HK-2 (cell line): ENCODE results near the gene TGM1.

ENCODE experiments used
- DNase-seq: peaks from one replicate; pipeline ENCODE4 v3.0.0-alpha.2; 2018; ENCODE audit not compliant: unreplicated experiment

Gene TGM1

DNA sequence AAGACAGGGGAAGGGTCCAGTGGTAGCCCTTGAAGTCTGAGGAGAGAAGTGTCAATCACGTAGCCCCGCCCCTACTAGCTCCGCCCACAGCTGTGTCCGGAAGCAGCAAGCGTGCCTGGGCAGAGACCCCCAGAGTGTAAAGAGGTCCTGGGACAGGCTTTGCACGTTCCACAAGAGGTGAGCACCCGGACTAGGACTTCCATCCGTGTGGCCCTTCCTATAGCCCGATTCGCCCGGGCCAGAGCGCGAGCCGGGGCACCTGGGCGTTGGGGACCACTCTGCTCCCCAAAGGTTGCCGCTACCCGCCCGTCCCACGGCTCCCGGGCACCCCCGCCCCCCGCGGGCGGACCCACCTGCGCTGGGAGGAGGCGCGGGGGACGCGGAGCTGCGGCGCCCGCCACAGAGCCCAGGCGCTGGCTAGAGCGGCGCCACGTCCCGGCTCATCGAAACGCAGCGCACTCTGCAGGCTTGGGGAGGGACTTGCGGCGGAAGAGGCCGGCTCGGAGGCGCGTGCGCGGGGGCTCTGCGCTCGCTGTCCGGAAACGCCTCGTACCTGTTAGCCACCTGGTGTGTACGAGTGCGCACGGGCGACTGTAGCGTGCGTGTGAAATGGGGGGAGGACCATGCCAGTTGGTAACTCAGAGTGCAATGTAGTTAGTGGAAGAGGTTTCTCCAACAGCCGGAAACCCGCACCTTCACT is 8.3 kb upstream of the TGM1 start, which contains the start of gene RABGGTA:
TSS of gene RABGGTA (minus strand) at position 464 of the 700 bp plus-strand sequence. CDS start 482 bp downstream, outside the sequence.
- peak; percentile 85 for DNase-seq

DNA sequence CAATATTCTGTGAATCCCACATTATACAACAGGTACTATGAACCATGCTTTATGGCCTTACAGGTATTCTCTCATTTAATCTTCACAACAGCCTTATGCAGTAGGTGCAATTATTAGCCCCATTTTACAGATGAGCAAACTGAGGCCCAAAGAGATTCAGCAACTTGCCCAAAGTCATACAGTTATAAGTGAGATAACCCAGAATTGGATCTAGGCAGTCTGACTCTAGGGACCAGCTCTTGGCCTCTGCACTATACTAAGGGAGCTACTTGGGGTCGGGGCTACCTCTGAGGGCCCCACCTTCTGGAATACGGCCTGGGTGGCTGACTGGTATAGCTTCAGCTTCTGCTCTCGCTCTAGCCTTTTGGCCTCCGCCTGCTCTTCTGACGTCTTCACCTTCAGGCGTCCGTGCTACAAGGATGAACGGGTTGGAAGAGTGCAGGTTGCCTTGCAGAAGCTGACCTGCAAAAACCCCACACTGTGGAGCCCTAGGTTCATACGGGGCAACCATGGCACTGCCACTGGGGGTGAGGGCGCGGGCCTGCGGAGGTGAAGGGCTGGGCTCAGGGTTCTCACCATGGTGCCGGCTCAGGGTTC is 7.7 kb upstream of the TGM1 start:
- DNase-seq, result no peak

DNA sequence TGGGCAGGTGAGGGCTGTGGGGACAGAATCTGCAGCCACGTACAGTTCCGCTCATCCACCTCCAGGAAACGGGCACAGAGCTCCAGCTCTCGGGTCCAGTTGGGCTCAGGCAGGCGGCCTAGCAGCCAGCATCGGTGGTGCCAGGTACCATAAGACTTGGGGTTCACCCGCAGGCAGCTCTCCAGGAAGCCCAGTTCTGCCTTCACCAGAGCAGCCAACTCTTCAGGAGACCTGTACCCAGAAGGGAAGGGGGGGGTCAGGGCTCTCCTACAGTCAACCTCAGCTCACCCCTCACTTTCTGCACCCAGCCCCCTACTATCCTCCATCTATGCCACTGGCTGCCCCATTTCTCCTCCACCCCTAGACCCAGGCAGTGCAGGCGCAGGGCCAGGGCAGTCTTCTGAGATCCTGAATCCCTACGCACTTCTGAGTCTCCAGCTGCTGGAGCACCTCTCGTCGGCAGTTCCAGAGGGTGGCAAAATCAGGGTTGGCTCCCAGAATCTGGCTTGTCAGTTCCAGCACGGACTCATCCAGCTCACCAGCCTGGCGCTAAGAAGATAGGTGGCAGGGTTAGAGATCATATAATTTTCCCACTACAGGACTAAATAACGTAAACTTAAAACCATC is 7.0 kb upstream of the TGM1 start:
- no peak for DNase-seq

DNA sequence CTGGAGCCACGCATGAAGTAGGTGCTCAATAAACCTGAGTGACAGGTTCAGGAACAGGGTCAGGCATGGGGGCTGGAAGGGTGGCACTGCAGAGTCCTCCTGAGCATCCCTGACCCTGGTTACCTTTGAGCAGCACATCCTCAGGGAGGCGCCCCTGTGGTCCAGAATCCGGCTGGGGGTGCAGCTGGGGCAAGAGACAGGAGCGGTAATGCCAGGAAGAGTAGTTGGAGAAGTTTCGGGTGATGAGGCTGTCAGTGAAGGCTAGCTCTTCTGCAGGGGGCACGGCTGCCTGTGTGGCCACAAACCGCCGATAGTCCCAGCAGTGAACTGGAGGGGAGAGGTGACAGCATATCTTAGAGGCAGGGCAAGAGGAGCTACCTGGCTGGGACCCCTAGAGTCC is 6.4 kb upstream of the TGM1 start:
- no peak for DNase-seq

DNA sequence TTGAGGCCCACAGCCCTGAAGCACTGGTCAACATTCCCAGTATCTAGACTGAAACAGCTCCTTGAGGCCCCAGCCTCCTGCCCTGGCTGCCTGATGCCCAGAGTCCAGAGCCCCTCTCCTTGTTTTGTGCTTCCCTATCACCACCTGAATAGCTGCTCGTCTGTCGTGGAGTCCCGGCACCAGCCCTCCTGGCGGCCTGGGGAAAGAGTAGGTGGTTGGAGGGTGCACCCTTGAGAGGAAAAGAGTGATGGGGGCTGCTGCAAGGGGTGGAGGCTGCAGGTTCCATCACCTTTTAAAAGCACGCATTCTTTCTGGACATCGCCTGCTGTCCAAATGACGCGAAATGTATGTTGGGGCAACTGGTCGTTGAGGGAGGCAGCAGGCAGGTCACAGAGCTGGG is 5.2 kb upstream of the TGM1 start:
- DNase-seq, result no peak

DNA sequence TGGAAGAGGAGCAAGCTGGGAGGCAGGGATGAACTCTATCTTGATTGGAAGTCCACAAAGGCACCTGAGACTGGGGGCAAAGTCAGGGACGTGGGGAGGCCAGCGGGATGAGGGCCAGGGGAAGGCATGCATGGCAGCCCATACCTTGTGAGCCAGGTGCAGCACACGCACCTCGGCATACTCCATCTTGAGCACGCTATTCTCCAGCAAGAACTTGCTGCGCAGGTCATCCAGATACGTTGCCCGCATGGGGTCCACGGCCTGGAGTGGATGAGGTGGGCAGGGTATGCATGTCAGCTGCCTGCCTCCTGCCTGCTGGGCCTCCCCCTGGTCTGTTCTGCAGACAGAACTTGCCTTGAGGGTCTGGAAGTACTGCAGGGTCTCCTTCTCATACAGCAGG is 4.5 kb upstream of the TGM1 start:
- DNase-seq, result no peak

DNA sequence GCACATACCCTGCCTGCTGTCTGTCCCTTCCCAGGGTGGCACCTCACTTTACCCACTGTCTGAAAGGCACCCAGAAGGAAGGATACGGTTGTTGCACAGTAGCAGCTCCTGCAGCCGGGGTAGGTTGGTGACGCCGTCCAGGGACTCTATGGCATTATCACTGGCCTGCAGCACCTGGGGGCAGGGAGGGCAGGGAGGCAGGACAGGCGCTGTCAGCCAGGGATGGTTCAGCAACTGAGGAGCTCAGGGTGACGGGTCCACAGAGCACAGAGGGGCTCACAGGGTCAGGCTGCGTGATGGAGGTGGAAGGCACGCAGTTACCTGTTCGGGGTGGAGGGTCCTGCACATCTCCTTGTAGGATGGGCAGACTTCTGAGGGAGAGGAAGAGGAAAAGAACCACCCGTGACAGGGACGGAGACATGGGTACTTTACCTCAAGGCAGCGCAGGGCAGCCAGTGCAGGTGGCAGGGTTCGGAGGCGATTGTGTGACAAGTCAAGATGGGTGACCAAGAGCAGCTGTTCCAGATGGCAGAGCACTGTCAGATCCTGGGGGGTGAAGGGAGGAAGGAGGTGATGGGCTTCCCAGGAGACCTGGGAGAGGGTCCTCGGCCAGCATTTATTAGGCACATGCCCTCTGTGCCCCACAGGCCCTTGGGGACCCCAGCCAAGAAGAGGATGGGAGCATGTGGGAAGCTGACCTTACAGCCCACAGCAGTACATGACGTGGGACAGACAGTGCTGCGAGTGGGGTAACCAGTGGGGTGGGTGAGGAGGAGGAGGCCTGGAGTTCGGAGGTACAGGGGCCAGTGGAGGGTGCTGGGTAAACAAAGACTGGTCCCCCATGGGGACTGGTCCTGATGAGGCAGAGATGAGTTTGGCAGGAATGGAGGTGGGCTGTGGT is 3.6 kb upstream of the TGM1 start:
- DNase-seq, result no peak

DNA sequence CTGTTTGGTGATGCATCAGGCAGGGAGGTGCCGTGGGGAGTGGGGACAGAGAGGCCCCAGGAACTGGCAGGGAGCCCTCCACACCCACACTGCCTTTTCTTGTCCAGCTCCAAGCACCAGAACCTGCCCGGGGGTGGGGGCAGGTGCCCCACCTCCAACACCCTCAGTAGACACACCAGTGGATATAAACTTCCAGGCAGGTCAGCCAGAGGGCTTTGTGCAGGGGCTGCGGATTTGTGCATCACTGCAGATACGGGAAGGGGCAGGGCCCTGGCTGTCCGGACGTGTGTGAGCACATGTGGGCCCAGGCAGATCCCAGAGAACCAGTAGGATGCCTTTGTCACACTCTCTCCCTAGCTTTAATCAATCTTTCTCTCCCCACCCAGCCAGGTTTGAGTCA is 1.3 kb upstream of the TGM1 start:
- DNase-seq, result no peak

DNA sequence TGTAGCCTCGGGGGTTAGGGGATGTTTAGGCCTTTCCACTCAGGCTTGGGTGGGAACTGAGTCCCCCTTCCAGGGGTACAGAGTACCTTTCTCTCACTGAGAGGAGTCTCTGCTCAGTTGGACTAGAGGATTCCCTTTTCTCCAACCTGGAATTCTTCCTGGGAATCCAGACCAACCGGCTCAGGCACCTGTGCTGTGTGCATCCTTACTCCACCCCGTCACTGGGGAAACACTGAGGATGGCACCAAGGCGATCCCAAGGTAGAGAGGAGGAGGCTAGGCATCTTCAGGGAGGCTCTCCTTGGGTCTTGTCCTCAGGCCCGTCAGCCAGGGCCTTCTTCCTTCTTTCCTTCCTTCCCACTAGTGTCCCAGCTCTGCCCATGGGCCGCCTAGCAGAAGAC is 871 bp upstream of the TGM1 start:
- DNase-seq, result no peak

DNA sequence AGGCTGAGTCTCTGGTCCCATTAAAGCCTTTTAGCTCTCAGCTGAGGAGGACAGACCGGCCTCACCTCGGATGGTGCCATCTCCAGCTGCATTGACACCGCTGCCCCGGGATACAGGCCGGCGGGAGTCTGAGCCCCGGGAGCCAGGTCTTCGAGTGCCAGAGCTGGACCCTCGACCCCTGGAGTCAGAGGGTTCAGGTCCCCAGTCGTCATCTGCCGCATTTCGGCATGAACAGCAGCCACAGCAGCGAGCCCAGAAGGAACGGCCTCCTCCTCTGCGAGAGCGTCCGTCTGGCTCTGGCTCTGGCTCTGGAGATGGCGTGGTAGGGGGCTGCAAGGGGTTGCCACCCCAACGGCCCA is 1.0 kb downstream of the TGM1 start:
- no peak for DNase-seq

DNA sequence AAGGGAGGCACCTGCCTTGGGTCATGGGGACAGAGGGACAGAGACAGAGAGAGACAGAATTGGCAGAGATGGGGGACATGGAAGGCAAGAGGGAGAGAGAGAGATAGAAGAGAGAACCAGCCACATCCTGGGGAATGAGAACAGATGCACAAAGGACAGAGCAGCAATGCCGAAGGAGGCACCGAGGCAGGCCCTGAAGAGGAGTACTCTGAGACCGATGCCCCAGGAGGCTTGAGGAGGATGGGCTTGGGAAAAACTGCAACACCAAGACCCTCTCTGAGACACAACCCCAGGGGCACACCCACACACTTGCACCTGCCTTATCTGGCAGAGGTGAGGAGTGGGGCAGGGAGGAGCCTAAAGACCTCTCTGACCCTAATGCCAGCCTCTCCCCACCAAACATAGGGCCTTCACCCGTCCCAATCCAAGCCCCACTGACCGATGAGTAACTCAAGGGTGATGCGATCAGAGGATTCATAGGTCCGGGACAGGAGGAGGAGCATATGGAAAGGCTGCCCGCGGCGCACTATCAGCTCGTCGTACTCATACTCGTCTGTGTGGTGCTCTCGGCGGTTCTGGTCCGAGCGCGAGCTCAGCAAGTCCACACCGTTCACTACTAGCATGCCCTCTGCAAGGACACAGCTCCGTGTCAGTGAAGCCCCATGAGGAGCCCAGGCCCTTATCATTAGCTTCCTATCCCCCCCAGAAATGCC is 1.6 kb downstream of the TGM1 start:
- DNase-seq, result no peak

DNA sequence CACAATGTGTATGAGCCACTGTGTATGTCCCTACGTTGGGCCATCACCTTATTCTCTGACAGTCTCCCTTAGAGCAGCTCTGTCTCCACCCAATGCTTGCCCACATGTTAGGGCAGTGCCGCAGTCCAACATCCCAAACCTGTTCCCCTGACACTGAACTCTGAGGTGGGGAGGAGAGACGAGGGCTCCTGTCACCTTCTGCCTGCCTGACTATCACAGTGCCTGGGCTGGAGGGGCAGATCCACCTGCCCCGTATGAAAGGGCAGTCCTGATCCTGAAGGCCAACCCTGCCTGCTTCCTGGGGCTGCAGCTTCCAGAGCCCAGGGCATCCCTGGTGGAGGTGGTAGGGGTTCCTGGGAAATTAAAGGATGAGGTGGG is 2.2 kb downstream of the TGM1 start:
- DNase-seq, result no peak

DNA sequence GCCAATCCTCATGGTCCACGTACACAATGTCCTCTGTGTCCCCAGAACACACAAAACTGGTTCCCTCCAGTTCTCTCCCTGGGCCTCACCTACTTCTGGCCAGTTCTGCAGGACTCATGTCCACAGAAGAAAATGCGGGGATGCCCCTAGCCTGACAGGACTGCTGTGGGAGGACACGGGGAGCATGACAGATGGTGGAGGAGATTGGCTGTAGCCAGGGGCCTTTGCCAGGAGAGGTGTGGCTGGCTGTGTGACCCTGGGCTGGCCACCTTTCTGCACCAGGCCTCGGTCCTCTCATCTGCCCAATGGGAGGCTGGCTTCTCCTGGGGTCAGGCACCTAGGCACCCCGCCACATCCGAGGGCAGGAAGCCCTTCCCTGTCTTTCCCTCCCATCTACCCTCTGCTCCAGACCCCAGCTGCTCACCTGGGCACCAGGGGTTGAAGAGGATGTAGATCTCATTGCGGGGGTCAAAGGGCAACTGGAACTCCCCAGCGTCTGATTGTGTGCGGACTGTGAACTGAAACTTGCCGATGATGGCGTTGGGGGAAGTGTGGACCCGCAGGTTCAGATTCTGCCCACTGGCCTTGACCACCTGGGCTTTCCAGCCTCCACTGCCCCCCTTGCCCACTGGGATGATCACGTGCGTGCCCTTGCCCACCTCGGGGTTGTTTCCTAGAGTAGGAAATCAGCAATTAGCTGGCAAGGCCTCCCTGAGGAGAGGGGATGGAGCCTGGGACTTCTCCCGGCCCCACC is 2.8 kb downstream of the TGM1 start:
- DNase-seq, result no peak

DNA sequence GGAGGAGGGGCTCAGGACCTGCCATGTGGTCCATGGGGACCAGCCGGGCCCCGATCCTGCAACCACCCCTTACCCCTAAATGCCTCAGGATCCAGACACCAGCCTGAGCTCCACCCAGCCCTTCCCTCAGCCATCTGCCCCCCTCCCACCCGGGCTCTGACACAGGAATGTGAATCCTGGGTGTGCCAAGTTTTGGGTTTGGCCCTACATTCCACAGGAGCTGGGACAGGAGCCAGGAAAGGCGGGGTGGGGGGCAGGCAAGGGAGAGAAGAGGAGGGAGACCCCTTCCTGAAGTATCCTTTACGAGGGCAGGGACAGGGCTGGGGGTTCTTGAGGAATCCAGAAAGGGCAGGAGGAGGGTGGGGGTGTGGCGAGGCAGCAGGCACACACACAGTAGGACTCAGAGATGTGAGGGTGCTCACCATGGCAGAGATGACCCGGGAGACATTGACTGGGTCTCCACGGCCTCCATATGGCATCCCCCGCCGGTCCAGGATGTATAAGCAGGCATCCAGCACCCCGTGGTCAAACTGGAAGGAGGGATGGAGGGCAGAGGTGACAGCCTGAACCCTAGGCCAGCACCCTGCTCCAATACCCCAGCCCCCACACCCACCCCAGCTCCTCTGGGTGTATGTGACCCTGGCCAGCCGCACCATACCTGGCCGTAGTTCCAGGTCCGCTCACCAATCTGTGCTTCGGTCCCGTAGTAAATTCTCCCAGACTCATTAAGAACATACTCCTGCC is 3.5 kb downstream of the TGM1 start:
- DNase-seq, result no peak

DNA sequence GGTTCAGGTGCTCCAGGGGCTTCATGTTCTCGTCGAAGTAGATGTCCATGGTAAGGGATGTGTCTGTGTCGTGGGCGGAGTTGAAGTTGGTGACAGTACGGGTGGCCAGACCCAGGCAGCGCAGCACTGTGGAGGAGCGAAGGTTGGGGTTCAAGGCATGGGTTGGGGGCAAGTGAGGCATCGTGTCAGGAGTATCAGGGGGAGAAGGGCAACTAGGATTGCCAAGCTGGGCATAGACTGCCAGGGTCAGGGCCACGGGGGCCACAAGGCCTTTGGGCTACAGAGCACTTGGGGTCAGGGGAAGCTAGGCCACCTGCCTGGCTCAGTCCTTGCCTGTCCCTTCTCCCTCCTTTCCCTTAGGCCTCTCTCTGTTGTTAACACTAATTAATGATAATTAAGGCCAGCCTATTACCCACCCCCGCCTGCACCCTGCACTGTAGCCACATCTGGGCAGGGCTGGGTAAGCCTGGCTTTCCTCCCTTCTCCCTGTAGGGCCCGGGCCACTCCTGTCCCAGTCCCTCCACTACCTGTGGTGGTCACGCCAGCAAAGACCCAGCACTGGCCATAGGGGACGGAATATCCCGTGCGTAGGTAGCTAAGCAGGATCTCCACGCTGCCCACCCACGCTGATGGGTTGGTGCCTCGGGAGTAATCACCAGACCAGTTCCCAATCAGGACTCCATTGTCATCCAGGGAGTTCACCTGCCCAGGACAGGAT is 4.3 kb downstream of the TGM1 start:
- no peak for DNase-seq

DNA sequence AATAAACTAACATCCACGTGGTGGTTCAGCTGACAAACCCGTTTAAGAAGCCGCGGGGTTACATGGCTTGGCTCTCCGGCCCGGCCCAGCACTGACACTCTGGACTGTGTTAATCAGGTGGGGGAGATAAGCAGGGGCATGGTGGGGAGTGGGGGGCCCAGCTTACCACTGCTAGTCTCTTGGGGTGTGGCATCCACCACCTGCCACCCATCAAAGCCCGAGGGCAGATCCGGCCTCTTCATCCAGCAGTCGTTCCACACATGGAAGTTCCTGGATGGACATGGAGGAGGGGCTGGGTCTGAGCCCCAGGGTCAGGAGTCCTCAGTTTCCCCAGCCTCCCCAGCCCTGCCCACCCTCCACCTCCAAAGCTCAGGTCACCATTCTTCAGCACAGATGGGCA is 4.9 kb downstream of the TGM1 start:
- DNase-seq, result no peak

DNA sequence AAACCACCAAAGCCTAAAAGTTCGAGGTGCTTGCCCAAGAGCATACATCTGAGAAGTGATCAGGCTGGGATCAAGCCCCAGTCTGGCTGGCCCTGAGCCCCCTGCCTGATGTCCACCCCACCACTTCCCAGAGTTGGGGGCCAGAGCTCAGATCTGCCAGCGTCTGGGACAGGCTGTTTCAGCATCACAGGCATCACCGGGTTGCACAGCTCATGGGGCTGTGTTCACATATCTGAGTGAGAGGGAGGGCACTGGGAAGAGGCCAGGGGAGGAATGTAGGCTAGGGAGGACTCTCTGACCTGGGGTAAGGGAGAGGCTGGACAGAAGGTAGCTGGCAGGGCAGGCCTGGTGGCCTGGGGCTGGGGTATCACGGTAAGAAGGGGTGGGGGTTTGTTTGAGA is 6.0 kb downstream of the TGM1 start:
- no peak for DNase-seq

DNA sequence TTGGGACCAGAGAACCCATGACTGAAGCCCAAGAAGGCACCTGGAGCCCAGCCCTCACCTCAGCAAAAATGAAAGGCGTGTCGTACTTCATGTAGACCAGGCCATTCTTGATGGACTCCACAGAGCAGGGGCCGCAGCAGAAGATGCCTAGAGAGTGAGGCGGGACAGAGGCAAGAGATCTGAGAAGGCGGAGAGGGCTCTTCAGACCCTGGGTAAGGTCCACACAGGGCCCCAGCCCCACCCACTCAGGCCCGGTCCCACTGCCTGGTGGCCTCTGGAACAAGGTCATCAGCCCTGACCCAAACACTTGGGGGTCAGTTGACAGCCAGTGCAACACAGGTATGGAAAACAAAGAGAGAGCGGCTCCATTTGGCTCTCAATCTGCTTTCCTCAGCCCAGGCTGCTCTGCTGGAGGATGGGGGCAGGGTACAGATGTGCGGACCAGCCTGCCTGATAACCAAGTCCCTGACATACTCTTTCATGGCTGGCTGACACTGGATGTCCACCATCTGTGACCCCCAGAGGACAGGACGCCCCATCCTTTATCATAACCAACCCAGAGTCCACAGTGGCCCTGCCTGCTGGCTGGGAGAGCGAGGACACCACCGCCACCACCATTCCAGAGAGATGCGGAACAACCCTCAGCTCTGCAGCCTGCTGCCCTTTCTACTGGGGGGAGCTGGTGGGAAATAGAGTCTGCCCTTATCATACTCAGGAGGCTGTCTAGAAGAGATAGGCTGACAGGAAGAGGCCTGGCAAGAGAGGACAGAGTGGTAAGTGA is 6.9 kb downstream of the TGM1 start:
- no peak for DNase-seq

DNA sequence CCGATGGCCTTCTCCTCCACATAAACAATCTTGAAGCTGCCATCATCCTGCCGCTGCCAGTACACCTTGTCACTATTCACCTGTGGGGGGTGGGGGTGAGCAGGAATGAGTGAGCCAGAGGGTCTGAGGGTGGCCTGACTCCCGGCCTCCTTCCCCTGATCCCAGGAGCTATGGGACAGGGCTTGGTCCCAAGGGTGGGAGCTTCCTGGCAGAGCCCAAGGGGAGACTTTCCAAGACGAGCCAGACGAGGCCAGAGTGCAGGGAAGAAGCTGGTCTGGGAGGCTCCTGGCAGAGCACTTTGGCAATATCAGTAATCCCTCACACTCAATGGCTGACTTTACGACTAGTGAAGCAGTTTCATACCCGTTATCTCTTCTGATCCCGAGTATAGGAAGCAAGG is 7.5 kb downstream of the TGM1 start:
- DNase-seq, result no peak
